ENCODE results near the gene ZCWPW1. TPM values are rescaled to one million over a fixed set of nuclear protein-coding genes. Genes with fewer than 3 reads are reported as not detected.

Gene ZCWPW1
- total and polyA plus RNA-seq, 2 of the 13 experiments (the other 11 are each of a cell fraction or from before 2014, with no cell fraction given) = 2.4 to 2.5 TPM

- no peak for TF ChIP-seq ZNF781 (CRISPR knock-in tag; IDR thresholded peaks at IDR 0.05; ENCODE audit: borderline replicate concordance, not compliant biosample characterization)
- TF ChIP-seq MZF1 (CRISPR knock-in tag; IDR thresholded peaks at IDR 0.05; ENCODE audit: borderline replicate concordance) = no peak
- TF ChIP-seq ATF3 (CRISPR knock-in tag; IDR thresholded peaks at IDR 0.05) = peak; percentile 66
- no peak for TF ChIP-seq HNF4G (IDR thresholded peaks at IDR 0.05; ENCODE audit: borderline replicate concordance, low read depth, low read length)
- no peak for TF ChIP-seq HNF4G (CRISPR knock-in tag; IDR thresholded peaks at IDR 0.05; ENCODE audit: borderline replicate concordance, low read depth)
- TF ChIP-seq POLR2AphosphoS5 (IDR thresholded peaks at IDR 0.05; ENCODE audit: low read depth, low read length) = no peak
- no peak for TF ChIP-seq SKIL (CRISPR knock-in tag; IDR thresholded peaks at IDR 0.05; ENCODE audit: borderline replicate concordance)
- no peak for TF ChIP-seq ZNF549 (CRISPR knock-in tag; IDR thresholded peaks at IDR 0.05)
- TF ChIP-seq ZKSCAN5 (CRISPR knock-in tag; IDR thresholded peaks at IDR 0.05) = no peak
- no peak for TF ChIP-seq MED8 (CRISPR knock-in tag; IDR thresholded peaks at IDR 0.05; ENCODE audit: insufficient replicate concordance)
- TF ChIP-seq ZBTB42 (CRISPR knock-in tag; IDR thresholded peaks at IDR 0.05) = no peak
- TF ChIP-seq ATF4 (CRISPR knock-in tag; IDR thresholded peaks at IDR 0.05) = peak in 1 of 2 experiments; percentile 92; a peak in 2 of 4 replicates
- no peak for TF ChIP-seq NR2F1 (CRISPR knock-in tag; IDR thresholded peaks at IDR 0.05)
- TF ChIP-seq IRF1 (CRISPR knock-in tag; IDR thresholded peaks at IDR 0.05; ENCODE audit: low read depth) = no peak
- peak; percentile 70; the same call in 1 of the 2 replicates for TF ChIP-seq ZMYM3 (CRISPR knock-in tag; IDR thresholded peaks at IDR 0.05)
- TF ChIP-seq GATAD2A (CRISPR knock-in tag; IDR thresholded peaks at IDR 0.05) = peak; percentile 68
- TF ChIP-seq ZBTB33 (CRISPR knock-in tag; IDR thresholded peaks at IDR 0.05) = 0 out of 2 replicates have a peak, but pooled peaks have one; percentile 5
- peak; percentile 20; the same call in 1 of the 2 replicates for TF ChIP-seq GFI1 (CRISPR knock-in tag; IDR thresholded peaks at IDR 0.05; ENCODE audit: borderline replicate concordance)
- no peak for TF ChIP-seq RCOR2 (CRISPR knock-in tag; IDR thresholded peaks at IDR 0.05)
- no peak for TF ChIP-seq MATR3 (CRISPR knock-in tag; IDR thresholded peaks at IDR 0.05)
- no peak for TF ChIP-seq E2F1 (CRISPR knock-in tag; IDR thresholded peaks at IDR 0.05)
- TF ChIP-seq BRCA1 (CRISPR knock-in tag; IDR thresholded peaks at IDR 0.05) = no peak
Measured at GRCh38 chr7:100449190-100449795, 20.8 kb upstream of the ZCWPW1 start (continued).

All from HepG2 (cell line).